Measurements from ENCODE around the gene EEFSEC. TPM values are rescaled to one million over a fixed set of nuclear protein-coding genes. Genes with fewer than 3 reads are reported as not detected.

Gene EEFSEC
- total RNA-seq, 1 experiment from 2014 or later, result 9.5 TPM

DNA sequence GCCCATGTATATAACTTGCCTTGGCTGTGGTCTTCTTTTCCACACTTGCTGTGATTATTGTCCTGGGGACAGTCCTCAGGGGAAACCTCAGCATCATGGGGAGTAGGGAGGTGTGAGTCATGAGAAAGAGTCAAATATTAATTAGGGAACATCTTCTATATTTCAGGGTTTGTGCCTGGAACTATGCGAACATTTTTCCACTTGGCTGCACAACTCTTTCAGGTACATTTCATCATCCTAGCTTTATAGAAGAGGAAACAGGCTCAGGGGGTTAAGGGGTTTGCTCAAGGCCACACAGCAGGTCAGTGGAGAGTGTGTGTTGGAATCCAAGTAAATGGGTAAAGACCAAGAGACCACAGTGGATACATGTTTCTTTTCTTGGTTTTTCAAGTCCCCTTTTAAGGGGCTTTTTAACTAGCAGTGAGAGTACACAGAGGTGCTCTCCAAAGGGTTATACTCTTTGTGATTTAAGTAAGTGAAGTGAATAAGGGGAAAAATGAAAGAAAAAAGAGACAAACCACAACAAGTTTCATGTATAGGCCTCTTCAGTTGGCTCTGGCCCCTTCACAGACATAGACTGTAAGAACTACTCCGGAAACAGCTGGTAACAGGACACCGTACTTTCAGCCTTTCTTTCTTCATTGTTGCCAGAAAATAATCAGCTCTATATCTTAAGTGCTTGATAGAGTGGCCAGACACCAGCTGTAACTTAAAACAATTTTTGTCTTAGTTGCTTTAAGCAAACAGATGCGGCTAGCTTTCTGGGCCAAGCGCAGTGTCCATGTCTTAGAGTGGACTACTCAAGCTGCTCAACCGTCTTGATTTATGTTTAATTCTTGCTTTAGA is 64.6 kb downstream of the EEFSEC start:
- no peaks in the 10 kb centered on the region for H4K20me1 ChIP-seq (ENCODE audit: control insufficient read depth, insufficient read depth, insufficient read length)
- TF ChIP-seq, protein P1, sequence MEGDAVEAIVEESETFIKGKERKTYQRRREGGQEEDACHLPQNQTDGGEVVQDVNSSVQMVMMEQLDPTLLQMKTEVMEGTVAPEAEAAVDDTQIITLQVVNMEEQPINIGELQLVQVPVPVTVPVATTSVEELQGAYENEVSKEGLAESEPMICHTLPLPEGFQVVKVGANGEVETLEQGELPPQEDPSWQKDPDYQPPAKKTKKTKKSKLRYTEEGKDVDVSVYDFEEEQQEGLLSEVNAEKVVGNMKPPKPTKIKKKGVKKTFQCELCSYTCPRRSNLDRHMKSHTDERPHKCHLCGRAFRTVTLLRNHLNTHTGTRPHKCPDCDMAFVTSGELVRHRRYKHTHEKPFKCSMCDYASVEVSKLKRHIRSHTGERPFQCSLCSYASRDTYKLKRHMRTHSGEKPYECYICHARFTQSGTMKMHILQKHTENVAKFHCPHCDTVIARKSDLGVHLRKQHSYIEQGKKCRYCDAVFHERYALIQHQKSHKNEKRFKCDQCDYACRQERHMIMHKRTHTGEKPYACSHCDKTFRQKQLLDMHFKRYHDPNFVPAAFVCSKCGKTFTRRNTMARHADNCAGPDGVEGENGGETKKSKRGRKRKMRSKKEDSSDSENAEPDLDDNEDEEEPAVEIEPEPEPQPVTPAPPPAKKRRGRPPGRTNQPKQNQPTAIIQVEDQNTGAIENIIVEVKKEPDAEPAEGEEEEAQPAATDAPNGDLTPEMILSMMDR (conservative IDR thresholded peaks at IDR 0.05), result no peak
- H3K79me1 ChIP-seq (ENCODE audit: insufficient read depth, low read depth, low read length, poor library complexity, severe bottlenecking), result no peaks in the 10 kb centered on the region
- H4K91ac ChIP-seq (ENCODE audit: insufficient read length, low read depth, low read length), result no peak overlapping the region
- peaks cover 9 to 11% (median 10%) of the 10 kb centered on the region in 3 experiments for H3K36me3 Mint-ChIP-seq (ENCODE audit: insufficient read depth in 1 of 3, low read depth in 3 of 3)
- H3K27me3 Mint-ChIP-seq (ENCODE audit: low read depth), result peaks cover 14% of the 10 kb centered on the region
- H2BK15ac ChIP-seq (ENCODE audit: low read depth, low read length), result no peak overlapping the region
- H3T11ph ChIP-seq (ENCODE audit: low read length), result no peak overlapping the region
- no peaks in the 10 kb centered on the region for H3K23me2 ChIP-seq (ENCODE audit: insufficient read length, low read depth, low read length, poor library complexity, severe bottlenecking)
- no peak overlapping the region for H2AFZ ChIP-seq (ENCODE audit: low read length)
- peaks cover 12 to 14% of the 10 kb centered on the region in 2 experiments for H3K4me1 Mint-ChIP-seq
- H3K18ac ChIP-seq (ENCODE audit: insufficient read length, low read depth, low read length), result no peak overlapping the region
- H4K8ac ChIP-seq (replicated peaks; ENCODE audit: insufficient read length, low read depth, low read length), result no peak overlapping the region
- H2BK120ac ChIP-seq (ENCODE audit: low read depth, low read length, poor library complexity, severe bottlenecking), result no peak overlapping the region
- H3K27me3 ChIP-seq (ENCODE audit: insufficient read depth, low read length), result no peaks in the 10 kb centered on the region; the same call in 1 of the 2 replicates
- H3K4me2 ChIP-seq (ENCODE audit: insufficient read depth, insufficient read length, low read length), result no peak overlapping the region
- no peaks in the 10 kb centered on the region for H3K79me2 ChIP-seq (ENCODE audit: insufficient read depth, low read length)
- H3K9ac ChIP-seq (ENCODE audit: extremely low read depth, insufficient read length, low read length), result no peak overlapping the region
- peaks cover 5% of the 10 kb centered on the region for H3K9me3 ChIP-seq (ENCODE audit: control insufficient read depth, low read depth, low read length)
- no peak overlapping the region for H3K56ac ChIP-seq (ENCODE audit: insufficient read length, low read depth, low read length)
- no peak overlapping the region for H4K5ac ChIP-seq (ENCODE audit: insufficient read length, low read depth, low read length)
- no peak overlapping the region for H3K4ac ChIP-seq (ENCODE audit: low read depth, low read length)
- H3K9me3 Mint-ChIP-seq, result peaks cover 11 to 15% of the 10 kb centered on the region in 2 experiments
- WGBS (ENCODE audit: extremely low coverage, insufficient read length, low lambda C conversion rate), result no CpG with 5 or more reads among the region's 6 CpGs
- H2BK12ac ChIP-seq (ENCODE audit: insufficient read length, low read depth, low read length), result no peak overlapping the region
- H2BK5ac ChIP-seq (ENCODE audit: insufficient read length, low read length), result no peak overlapping the region
- H3K23ac ChIP-seq (ENCODE audit: insufficient read length, low read depth, low read length), result no peak overlapping the region
- 0 out of 2 replicates have a peak, but pooled peaks cover 2% of the 10 kb centered on the region for H3K4me1 ChIP-seq (ENCODE audit: insufficient read depth, low read length)
- no peak overlapping the region for H3K4me3 Mint-ChIP-seq
- H2BK20ac ChIP-seq (ENCODE audit: low read depth, low read length, poor library complexity, severe bottlenecking), result no peak overlapping the region
- no peak overlapping the region for H3K27ac Mint-ChIP-seq
- H2AK5ac ChIP-seq (ENCODE audit: insufficient read length, low read length), result no peak overlapping the region
- DNase-seq, result no peak
- no peak overlapping the region for H3K14ac ChIP-seq (ENCODE audit: insufficient read depth, low read length)
- H3K27ac ChIP-seq (ENCODE audit: insufficient read length, low read depth, low read length), result no peak overlapping the region
